GM15510 (cell line): ENCODE measurements around the gene VPS13C.

Experiments
- POLR2A ChIP-seq: IDR thresholded peaks from 3 replicates; pipeline ENCODE4 v1.6.1; 2011; ENCODE audit warnings: borderline replicate concordance; ENCODE audit not compliant: insufficient read length; ENCODE audit errors: extremely low read depth

VPS13C gene

GRCh38 chr15:61890106-61890505 lies 170.1 kb downstream of the VPS13C start:
- no peak for TF ChIP-seq POLR2A

DNA sequence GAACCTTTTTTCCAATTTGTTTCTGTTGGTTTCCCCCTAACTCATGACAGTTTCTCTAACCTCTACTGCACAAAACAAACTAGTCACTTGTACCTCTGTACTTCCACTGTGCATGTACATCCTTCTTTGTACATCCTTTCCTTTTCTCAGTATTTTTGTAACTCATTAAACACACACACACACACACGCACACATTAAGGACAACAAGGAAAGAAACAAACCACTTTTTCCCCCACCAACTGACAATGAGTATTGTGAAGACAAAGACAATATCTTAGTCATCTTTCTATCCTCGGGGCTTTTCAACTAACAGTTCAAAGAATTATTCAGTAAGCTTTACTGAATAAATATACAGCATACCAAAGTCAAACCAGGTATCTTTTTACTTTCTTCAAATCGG lies 170.5 kb downstream of the VPS13C start:
- no peak for TF ChIP-seq POLR2A

DNA sequence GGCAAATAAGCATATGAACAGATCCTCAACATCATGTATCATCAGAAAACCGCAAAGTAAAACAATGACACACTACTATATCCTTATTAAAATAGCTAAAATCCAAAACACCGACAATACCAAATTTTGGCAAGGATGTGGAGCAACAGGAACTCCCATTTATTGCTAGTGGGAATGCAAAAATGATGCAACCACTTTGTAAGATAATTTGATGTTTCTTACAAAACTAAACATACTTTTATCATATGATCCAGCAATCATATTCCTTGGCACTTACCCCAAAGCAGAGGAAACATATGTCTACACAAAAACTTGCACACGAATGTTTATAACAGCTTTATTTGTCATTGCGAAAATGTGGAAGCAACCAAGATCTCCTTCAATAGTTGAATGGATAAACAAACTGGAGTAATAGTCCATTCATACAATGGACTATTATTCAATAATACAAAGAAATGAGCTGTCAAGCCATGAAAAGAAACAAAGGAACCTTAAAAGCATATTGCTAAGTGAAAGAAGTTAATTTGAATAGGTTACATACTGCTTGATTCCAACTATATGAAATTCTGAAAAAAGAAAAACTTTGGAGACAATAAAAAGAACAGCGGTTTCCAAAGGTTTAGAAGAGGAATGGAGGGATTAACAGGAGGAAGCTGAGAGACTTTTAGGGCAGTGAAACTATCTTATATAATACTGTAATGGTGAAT lies 172.0 kb downstream of the VPS13C start:
- TF ChIP-seq POLR2A = no peak

DNA sequence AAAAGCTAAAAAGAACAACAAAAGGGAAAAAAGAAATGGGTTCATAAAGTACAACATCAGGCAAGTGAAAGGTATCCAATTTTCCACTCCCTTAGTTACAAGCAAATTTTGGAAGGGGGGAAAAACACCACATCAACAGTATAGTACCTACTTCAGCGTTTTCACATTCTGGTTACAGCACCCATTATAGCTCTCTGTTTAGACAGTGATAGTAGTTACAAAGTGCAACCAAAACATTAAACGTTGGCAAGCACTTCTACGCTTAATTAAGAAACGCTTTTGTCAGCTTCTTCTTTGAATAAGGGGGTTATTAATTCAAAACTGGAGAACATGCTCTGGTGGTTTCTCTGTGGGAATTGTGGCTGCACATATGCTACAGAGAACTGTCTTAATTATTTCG lies 180.2 kb downstream of the VPS13C start:
- no peak for TF ChIP-seq POLR2A

GRCh38 chr15:61879219-61879618 lies 181.0 kb downstream of the VPS13C start:
- no peak for TF ChIP-seq POLR2A

- no peak for TF ChIP-seq POLR2A
Observed at GRCh38 chr15:61871926-61872522, 188.2 kb downstream of the VPS13C start.

DNA sequence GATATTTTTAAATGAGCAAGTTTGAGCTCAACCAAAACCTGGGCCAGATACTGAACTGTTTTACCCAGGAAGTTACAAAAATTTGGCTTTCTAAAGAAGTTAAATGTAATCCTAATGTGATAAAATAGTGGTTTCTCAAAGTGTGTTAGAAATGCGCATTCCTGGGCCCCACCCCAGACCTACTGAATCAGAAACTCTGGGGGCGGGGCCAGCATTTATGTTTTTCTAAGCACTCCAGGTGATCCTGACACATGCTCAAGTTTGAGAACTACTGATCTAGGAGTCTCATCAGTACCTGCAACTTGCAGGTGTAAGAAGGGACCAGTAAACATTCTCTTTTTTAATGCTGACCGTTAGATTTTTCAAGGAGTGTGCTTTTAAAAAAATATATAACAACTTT lies 190.6 kb downstream of the VPS13C start:
- no peak for TF ChIP-seq POLR2A

DNA sequence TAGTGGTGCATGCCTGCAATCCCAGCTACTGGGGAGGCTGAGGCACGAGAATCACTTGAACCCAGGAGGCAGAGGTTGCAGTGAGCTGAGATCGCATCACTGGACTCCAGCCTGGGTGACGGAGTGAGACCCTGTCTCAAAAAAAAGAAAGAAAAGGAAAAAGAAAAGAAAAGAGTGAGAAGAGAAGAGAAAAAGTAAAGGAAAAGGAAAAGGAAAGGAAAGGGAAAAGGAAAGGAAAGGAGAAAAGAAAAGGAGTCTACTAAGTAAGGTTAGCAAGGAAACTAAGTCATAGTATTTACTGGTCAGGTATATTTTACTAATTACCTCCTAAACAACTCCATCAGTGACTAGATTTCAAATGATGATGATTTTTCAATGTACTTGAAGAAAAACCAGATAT lies 198.3 kb downstream of the VPS13C start:
- no peak for TF ChIP-seq POLR2A

GRCh38 chr15:61857169-61857829 lies 202.9 kb downstream of the VPS13C start:
- no peak for TF ChIP-seq POLR2A

- TF ChIP-seq POLR2A = no peak
Observed at GRCh38 chr15:61856295-61856694, 204.0 kb downstream of the VPS13C start.

GRCh38 chr15:61853195-61853594 lies 207.1 kb downstream of the VPS13C start:
- no peak for TF ChIP-seq POLR2A

- TF ChIP-seq POLR2A = no peak
Observed at GRCh38 chr15:61851955-61852354, 208.3 kb downstream of the VPS13C start.

DNA sequence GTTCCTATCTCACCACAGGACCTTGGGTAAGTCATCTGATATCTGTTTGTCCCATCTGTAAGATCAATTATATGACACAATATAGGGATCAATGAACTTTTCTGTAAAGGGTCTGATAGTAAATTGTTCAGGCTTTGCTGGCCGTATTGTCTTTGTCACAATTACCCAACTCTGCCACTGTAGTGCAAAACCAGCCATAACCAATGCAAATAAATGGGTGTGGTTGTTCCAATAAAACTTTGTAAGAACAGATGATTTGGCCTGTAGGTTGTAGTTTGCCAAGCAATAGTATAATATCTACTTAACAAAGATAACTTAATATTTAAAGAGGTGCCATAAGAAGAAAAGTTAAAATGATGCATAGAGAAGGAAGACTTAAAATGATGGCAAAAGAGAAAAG lies 210.8 kb downstream of the VPS13C start:
- no peak for TF ChIP-seq POLR2A

DNA sequence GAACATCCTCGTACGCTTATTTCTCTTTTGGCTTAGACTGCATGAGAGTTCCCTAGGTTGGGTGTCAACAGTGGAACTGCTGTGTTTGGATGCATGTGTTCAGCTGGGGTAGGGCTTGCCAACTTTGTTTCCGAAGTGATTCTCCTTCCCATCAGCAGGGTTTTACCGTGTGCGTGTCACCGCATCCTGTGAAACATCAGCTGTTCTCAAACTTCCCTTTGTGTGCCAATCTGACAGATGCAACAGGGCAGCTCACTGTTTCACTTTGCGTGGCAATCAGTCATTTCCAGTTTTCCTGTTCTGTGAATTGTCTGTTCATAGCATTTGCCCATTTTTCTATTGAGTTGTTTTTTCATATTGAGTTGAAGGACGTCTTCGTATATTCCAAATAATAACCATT lies 218.8 kb downstream of the VPS13C start:
- no peak for TF ChIP-seq POLR2A

- TF ChIP-seq POLR2A = no peak
Observed at GRCh38 chr15:61840090-61840489, 220.2 kb downstream of the VPS13C start.

DNA sequence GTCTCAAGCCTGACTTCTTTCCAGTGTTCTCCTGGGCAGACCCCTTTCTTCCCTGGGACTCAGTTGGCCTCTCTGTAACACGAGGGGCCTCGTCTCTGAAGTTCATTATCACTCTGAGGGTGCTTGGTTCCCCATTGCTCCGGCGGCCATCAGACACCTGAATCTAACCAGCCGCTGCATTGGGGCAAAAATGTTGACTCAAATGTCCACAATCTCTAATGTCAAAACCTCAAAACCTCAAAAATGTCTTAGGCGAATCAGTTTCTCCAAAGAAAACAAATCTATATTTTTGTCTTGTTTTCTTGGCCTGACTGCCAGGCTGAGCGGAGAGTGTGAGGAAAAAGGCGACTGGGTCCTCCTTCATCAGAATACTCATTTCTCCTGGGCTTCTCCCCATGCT lies 220.7 kb downstream of the VPS13C start:
- TF ChIP-seq POLR2A = no peak
